Suppressor macrophage treated with lipopolysaccharide for 4 hours (primary cell): ENCODE data around the gene RLBP1.

Experiments used
- DNase-seq: peaks from one replicate; pipeline ENCODE4 v3.0.0-alpha.2; 2020

The RLBP1 gene

DNA sequence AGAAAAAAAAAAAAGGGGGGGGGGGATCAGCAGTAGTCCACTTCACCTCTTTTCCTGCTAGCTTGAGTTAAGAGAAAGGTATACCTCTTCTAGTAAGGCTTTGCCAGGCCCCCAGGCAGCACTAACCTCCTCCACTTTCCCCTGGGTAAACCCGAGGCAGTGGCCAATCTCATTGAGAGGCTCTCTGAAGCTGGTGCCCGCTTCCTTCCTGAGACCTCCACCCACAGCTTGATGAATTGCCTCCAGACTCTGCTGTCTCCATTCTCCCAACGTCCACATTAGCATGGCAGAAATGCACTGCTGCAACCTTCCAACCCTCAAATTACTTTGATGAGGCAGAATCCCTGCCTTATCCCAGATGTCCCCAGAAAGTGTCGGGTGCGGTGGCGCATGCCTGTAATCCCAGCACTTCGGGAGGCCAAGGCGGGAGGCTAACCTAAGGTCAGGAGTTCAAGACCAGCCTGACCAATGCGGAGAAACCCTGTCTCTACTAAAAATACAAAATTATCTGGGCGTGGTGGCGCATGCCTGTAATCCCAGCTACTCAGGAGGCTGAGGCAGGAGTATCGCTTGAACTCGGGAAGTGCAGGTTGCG lies 15.3 kb downstream of the RLBP1 start:
- no peak for DNase-seq

DNA sequence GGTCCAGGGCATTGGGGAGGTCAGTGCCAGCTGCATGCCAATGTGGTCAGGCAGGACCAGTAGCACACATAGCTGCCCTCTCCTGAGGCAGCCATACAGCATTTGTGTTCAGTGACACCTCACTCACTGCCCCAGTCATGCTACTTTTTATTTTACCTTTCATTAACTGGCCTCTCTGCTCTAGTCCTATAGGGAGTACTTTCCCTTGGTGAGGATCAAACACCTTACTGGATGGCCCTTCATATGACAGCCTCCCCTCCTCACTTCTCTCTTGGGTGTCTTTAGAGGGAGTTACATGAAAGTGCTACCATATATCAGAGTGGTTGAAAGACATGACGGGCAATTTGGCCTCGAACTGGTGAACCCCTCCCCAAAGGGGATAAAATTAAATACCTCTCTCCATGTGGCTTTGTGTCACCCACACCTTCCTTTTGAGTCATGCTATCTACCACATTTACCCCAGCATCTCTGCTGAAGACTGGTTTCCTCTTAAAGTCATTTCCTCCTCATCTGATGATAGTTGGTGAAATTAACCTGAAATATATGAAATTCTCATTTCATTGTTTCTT lies 17.6 kb downstream of the RLBP1 start:
- no peak for DNase-seq

DNA sequence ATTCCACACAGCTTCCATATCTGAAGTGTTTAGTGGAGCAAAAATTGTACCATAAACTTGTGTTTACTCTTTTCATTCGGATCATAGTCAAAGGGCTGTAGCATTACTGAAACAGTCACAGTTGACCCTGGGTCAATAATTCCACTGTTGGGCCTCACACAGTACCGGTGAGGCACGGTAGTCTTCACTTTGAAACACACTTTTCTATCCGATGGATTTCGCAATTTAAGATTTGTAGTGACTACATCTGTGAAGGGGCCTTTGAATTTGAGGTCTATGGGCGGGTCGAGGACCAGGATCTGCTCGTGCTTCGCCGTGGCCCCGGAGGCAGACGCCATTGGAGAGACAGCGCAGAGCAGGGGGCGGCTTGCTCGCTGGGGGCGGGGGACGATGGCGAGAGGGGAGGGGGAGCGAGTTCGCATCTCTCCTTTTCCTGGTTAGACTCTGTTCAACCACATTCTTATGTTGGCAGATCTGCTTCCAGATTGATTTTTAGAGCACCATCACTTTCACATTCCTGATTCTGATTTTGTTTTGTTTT lies 19.8 kb downstream of the RLBP1 start:
- DNase-seq, result no peak

DNA sequence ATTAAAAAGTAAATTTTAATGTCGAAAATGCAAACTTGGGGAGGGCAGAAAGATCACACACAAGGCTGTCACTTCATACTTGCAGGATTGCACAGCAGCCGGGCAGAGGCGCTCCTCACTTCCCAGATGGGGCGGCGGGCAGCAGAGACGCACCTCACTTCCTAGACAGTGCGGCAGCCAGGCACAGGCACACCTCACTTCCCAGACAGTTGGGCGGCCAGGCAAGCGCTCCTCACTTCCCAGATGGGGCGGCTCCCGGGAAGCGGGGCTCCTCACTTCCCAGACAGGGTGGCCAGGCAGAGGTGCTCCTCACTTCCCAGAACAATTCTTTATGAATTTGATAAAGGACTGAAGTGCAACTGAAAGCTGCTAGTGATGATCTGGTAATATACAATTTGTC lies 21.2 kb downstream of the RLBP1 start:
- DNase-seq, result no peak

DNA sequence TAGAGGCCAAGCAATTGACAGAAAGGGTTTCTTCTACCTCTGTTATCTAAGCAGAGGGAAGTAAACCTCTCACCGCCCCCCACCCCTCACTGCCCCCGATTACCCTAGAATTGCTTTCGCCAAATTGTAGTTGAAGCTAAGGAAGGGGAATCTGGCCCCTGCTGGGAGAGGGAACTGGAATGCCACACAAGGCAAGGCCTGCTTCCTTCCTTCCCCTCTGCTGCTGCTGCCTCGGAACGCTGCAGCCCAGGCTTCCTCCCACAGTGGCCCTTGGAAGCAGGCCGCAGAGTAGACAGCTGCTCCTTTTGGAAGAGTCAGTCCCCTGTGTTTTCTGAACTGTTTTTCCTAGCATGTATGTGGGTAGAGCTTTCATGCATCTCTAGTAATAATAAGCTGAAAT lies 21.6 kb downstream of the RLBP1 start:
- DNase-seq, result no peak

DNA sequence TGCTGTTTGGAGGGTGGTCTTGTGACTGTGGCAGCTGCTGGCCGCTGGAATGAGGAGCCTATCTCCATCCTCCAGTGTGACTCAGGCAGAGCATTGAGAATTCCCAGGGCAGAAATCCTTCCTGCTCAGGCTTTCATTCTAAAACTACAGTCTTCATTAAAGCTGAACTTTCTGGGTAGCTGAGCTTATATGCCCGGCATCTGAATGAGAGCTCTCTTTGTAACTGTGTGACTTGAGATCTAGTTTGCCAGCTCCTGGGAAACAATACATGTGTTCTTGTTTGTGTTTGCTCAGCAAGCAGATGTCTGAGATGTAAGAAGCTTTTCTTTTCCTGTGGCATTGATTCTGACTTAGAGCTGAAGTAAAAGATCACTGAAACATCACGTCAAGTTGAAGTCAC lies 22.4 kb downstream of the RLBP1 start:
- DNase-seq, result no peak

DNA sequence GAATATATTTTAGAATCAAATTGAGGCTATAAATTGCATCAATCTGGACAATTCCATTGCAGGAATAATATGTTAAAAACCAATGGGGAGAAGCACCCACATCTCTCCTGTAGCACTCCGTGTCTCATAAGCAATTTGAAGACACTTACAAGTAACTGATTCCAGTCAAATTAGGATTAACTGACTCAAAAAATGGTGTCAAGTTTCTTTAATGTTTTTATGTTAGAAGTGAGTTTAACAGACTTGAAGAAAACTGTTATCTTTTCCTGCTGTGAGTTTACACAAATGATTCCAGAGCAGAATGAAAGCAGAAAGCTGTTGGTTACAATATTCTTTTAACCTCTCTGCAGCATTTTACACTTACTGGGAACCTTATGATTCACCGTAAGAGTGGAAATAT lies 23.2 kb downstream of the RLBP1 start:
- DNase-seq, result no peak

DNA sequence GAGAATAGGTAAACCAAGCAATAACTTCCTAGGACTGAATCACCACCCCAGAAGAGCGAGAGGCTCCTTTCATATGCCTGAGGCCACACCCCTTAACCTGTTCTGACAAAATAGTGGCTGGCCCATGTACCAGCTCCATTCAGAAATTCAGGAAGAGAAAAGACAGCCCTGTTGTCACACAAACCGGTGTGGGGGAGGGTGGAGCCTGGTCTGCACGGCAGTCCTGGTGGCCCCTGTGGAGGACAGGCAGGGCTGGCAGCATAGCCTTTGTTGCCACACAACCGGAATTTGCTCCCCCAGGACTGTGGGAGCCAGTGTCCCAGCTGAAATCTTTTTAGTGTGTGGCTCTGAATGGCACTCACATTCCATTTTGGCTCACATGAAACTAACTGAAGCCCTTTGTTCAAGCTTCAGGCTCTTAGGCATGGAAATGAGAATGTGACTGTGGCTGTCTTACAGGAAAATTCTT lies 23.8 kb downstream of the RLBP1 start:
- no peak for DNase-seq

DNA sequence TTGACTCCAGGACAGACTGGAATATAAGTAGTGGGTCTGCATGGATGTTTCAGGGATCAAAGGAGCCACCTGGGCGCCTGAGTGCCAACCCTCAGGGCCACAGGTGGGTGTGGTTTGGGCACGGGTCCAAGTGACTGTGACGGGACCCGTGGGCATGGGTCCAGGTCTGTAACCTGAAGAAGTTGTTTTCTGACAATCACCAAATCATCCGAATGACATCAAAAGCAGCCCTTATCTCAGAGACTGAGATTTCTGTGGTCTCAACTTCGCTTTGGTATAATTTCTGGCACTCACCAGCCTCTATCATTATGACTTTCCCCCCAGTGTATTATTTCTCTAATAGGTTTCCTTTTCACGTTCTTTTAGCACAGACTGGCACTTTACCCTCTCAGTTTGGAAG lies 24.4 kb downstream of the RLBP1 start:
- no peak for DNase-seq

DNA sequence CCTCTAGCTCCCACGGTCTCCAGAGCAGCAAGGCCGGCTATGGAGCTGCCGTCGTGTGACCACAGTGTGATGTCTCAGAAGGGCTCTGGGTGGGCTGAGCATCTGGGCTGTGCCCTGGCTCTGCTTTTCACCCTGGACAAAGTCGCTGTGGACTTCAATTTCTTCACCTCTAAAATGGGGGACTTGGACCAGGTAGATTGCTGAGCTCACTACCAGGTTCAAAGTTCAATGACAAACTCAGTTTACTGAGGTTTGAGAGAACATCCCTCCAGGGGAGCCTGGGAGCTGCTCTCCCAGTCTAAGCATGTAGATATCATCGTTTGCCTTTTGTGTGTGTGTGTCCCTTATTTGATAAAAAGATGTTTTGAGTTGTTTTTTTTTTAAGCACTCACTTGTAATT lies 25.1 kb downstream of the RLBP1 start:
- DNase-seq, result no peak

DNA sequence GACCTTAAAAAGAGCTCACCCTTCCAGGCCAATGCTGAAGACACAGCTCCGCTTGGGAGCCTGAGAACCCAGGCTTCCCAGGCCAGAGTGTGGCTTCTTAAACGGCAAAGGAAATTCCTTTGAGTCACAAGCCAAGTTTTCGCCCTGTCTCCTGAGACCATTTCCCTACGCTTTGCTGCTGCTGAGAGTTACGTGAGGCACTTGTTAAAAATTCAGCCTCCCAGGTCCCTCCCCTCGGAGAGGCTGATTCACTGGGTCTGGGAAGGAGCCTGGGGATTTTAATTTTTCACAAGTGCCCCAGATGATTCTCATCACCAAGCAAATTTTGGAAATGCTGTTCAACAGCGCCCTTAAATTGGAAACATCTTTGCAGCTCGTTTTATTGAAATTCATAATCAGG lies 25.5 kb downstream of the RLBP1 start:
- no peak for DNase-seq

DNA sequence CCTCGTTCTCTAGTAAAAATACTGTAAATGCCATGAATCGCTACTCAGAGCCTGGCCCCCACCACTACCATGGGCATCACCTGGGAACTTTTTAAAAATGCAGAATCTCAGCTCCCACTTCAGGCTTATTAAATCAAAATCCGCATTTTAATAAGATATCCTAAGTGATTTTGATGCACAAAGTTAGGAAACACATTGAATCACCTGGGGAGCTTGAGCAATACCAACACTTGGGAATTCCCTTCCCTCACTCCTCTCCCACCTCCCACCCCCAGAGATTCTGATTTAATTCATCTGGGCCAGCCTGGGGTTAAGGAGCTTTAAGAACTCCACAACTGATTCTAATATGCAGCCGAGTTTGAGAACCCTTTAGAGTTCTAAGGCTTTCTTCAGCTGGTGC lies 26.8 kb downstream of the RLBP1 start:
- DNase-seq, result no peak

DNA sequence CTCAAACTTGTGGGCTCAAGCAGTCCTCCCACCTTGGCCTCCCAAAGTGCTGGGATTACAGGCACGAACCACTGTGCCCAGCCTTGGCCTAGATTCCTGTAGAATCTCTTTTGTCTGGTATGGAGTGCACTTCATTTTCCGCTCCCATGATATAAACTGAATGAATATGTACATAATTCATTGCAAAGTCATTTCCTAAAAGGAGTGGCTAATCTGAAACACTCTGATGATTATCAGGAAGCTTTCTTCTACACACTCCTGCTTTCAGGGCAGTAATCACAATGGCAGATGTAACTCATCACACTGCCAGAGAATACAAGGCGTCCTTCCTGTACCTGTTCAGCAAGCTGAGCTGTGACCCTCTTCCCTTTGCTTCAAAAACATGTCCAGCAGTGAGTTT lies 28.6 kb downstream of the RLBP1 start:
- no peak for DNase-seq

DNA sequence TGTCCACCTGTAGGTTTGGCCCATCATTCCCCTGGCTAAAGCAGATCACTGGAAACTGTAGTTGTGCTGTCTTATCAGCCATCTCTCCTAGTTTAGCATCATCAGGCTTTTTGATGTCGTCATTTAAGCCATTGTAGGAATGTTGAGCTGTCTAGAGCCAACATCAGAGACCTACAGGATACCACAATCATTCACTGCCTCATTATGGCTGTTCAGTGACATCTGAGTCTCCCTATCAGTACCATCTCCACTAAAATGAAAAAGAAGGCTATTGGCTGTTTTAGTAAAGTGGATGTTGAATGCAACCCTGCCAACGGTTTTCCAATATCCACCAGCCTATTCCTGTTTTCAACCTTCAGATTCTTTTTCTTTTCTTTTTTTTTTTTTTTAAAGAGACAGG lies 29.2 kb downstream of the RLBP1 start:
- no peak for DNase-seq

DNA sequence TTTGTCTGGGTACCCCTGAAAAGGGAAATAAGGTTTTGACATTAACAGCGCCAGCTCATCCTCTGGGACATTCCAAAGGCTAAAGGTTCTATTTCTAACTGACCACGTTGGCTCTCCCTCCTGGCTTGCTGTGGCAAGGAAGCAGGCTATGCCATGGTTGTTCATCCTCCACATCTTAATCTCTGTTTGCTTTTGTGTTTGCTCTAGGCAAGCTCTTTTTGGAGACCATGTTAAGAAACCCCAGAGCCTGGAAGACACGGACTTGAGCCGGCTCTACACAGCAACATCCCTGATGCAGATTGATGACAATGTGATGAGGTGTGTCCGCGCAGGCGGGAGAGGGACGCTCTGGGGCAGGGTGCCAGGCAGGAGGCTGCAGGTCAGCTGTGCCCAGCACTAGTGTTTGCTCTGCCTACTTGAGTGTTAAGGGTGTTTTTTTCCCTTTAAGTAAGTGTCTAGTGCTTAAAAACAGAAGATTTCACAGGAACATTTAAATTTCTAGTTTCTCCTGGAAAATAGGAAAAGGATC lies 33.3 kb downstream of the RLBP1 start:
- DNase-seq, result no peak

DNA sequence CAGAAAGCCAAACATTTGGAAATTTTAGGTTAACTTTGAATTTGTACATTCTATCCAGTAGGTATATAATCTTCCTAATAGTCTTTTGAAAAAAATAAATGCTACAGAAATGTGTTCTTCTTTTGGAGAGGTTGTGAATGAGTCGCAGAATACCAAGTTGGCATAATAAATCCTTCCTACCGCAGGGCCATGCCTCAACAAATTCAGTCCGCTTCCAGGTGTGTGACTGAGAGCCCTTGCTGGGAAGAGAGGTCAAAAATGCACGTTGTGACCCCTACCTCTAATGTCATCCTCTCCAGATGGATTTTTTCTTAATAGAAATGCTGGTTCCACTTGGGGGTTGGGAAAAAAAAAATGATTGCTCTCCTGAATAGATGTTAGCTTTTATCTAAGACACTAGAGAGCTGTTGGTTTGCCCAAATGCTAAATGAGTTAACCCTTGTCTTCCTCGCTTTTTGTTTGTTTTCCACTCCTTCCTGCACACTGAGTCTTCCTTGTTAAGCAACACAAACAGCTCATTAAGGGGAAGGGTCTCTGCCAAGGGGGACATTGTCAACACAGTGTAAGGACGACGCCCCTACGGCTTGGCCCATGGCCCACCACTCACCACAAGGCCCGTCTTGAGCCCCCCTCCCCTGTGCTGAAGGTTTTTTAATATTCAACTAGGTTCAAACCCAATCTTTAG lies 33.9 kb downstream of the RLBP1 start:
- DNase-seq, result no peak

DNA sequence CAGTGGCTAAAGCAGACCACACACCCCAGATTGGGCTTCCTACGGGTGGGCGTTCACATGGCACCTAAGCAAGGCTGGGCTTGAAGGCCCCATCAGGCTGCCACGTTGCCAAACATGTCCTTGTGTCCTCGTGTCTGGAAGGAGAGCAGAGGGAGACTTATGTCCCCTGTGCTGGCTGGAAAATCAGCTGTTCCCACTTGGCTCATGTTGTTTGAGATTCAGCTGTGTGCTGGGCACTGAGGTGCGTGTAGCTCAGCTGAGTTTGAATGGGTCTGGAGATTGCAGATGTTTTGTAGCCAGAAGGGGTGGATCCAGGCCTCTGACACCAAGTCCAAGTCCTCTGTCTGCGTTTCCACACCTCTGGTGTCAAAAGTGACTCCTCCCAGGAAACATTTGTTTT lies 34.6 kb downstream of the RLBP1 start:
- DNase-seq, result no peak

DNA sequence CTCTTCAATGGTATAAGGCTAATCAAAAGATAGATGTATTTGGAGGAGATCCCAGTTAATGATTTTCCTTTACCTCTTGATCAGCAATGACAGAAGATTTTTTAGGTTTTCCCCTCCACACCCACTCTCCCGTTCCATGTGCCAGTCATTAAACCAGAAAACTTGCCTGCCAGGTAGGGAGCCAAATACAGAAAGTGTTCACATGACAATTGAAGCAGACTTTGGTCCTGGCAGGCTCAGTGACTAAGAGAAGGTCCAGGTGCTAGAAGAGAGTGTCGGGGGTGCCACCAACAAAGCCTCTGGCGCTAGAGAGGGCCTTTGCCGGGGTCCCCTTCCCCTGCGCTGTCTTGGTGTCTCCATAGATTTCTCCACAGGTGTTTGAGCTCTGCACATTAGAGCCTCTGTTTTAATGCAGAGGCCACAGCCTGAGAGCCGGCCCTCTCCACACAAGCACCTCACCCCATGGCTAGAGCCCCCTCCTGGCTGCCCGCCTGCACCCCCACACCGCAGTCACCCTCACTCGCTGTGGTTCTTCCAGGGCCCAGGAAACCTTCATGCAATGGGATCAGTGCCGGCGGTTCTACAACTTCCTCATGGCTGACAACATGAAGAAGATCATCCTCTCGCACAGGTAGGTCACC lies 36.4 kb downstream of the RLBP1 start:
- no peak for DNase-seq

DNA sequence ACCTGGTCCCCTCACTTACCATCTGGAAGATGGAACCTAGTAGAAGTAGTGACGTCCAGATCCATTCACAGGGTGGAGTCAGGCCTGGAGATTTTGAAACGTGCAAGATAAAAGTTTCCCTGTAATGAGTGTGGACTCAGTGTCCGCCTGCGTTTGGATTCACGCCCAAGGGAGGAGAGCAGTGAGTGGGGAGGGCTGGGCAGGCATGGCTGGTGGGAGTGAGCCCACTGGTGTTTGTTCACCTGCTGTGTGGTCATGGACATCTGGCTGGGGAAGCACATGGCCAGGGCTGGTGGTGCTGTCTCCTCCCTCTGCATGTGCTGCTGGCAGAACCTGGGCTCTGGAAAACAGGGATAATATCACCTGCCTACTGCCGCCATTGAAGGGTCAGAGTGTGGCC lies 37.0 kb downstream of the RLBP1 start:
- DNase-seq, result no peak

DNA sequence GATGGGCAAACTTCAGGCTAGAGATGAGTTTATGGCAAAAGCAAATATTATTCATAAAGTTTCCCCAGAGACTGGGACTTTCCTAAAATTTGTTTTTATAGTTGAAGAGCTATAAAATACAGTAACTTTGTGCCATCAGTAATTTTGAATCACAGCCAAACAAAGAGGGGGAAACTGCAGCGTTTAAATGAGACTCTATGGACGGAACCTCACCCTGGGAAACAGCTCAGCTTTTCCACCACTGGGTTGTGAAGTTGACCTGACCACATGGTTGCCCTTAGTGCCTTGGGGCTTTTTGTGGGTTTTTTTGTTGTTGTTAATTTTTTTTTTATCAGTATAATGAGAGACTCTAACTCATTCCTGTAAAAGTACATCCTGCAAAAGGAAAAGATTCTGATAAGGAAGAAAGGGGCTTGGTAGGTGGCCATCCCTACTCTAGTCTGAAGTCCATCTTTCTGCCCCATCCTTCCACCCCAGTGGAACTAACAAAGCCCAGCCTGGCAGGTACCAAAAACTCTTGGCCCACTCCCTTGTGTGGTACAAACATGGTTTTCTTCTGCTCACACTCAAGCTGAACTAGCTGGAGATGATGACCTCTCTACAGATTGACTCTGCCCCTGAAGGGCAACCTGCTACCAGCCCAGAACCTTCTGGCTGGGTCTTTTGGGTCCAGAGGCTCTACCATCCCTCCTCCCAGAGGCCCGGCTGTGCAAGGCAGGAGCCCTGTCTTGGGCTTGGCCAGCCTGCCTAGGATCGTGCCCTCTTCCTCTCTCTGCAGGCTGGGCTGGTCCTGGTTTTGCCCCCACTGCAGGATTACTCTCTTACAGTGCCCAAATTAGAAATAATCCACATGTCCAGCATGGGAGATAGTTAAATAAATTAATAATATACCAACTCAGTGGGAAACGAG lies 41.2 kb downstream of the RLBP1 start:
- DNase-seq, result no peak

DNA sequence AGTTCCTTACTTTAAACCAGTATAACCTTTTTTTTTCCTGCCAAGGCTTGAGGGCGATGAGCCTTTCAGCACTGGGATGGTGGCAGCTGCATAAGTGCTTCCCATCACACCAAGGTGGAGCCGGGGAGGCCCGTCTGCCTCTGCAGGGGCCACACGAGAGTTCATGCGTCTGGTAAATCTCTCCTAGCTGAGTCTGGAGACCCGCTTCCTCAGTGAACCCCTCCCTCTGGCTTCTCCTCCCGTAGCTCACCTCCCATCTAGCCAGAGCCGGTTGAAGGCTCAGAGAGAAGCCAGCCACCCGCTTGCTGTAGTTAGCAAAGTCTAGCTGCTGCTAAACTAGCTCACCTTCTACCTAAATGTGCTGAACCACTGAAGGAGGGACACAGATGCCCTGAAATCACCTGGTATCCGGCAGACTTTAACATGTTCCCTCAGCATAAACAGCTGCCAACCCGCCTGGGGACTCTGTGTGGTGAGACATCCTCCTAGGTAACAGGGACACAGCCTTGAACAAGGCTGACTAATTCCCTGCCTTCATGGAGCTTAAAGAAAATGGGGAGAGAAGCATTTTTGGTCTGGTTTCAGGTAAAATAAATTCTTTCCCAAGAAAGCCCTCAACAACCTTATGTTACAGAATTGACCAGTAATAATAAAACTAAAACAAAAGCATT lies 42.9 kb downstream of the RLBP1 start:
- no peak for DNase-seq
